ENCODE data around the gene PPP2R3A. TPM values are rescaled to one million over a fixed set of nuclear protein-coding genes. Genes with fewer than 3 reads are reported as not detected.

PPP2R3A gene, protein sequence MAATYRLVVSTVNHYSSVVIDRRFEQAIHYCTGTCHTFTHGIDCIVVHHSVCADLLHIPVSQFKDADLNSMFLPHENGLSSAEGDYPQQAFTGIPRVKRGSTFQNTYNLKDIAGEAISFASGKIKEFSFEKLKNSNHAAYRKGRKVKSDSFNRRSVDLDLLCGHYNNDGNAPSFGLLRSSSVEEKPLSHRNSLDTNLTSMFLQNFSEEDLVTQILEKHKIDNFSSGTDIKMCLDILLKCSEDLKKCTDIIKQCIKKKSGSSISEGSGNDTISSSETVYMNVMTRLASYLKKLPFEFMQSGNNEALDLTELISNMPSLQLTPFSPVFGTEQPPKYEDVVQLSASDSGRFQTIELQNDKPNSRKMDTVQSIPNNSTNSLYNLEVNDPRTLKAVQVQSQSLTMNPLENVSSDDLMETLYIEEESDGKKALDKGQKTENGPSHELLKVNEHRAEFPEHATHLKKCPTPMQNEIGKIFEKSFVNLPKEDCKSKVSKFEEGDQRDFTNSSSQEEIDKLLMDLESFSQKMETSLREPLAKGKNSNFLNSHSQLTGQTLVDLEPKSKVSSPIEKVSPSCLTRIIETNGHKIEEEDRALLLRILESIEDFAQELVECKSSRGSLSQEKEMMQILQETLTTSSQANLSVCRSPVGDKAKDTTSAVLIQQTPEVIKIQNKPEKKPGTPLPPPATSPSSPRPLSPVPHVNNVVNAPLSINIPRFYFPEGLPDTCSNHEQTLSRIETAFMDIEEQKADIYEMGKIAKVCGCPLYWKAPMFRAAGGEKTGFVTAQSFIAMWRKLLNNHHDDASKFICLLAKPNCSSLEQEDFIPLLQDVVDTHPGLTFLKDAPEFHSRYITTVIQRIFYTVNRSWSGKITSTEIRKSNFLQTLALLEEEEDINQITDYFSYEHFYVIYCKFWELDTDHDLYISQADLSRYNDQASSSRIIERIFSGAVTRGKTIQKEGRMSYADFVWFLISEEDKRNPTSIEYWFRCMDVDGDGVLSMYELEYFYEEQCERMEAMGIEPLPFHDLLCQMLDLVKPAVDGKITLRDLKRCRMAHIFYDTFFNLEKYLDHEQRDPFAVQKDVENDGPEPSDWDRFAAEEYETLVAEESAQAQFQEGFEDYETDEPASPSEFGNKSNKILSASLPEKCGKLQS (N-terminal part only)
- total RNA-seq, result 32.3 and 35.0 TPM in 2 replicates
- long read RNA-seq, partial matches to known transcripts, result 42 of 55 reads
- long read RNA-seq, other reads (novel, unspliced or antisense), result 9 of 55 reads

GRCh38 chr3:135965506-135966270 lies at the start of gene PPP2R3A:
TSS of gene PPP2R3A (plus strand) at chr3:135965728. CDS start at chr3:136001499, 35,771 bp downstream.
- Mint-ChIP-seq H3K36me3 (ENCODE audit: insufficient read depth) (peaks cover 11% of the 10 kb centered on the region), H3K4me1 (ENCODE audit: low read depth) (peaks cover 29% of the 10 kb centered on the region), H3K27ac (peak within 1 kb of the TSS; percentile 89), H3K9me3 (ENCODE audit: low read depth) (peaks cover 6% of the 10 kb centered on the region), H3K27me3 (no peaks in the 10 kb centered on the region), H3K4me3 (ENCODE audit: low read depth) (peak within 1 kb of the TSS; percentile 90)
- TF ChIP-seq, protein P1, sequence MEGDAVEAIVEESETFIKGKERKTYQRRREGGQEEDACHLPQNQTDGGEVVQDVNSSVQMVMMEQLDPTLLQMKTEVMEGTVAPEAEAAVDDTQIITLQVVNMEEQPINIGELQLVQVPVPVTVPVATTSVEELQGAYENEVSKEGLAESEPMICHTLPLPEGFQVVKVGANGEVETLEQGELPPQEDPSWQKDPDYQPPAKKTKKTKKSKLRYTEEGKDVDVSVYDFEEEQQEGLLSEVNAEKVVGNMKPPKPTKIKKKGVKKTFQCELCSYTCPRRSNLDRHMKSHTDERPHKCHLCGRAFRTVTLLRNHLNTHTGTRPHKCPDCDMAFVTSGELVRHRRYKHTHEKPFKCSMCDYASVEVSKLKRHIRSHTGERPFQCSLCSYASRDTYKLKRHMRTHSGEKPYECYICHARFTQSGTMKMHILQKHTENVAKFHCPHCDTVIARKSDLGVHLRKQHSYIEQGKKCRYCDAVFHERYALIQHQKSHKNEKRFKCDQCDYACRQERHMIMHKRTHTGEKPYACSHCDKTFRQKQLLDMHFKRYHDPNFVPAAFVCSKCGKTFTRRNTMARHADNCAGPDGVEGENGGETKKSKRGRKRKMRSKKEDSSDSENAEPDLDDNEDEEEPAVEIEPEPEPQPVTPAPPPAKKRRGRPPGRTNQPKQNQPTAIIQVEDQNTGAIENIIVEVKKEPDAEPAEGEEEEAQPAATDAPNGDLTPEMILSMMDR (IDR thresholded peaks at IDR 0.05; ENCODE audit: unreplicated experiment), result no peak
- DNase-seq (ENCODE audit: low spot score, unreplicated experiment), result peak; percentile 82

GRCh38 chr3:135916310-135916709 lies 49.2 kb upstream of the PPP2R3A start:
- no peaks in the 10 kb centered on the region for H3K9me3 Mint-ChIP-seq (ENCODE audit: low read depth)
- no peaks in the 10 kb centered on the region for H3K27me3 Mint-ChIP-seq
- no peaks in the 10 kb centered on the region for H3K4me1 Mint-ChIP-seq (ENCODE audit: low read depth)
- H3K4me3 Mint-ChIP-seq (ENCODE audit: low read depth), result no peak overlapping the region
- TF ChIP-seq, protein P1 (IDR thresholded peaks at IDR 0.05; ENCODE audit: unreplicated experiment), result no peak
- H3K36me3 Mint-ChIP-seq (ENCODE audit: insufficient read depth), result no peaks in the 10 kb centered on the region
- H3K27ac Mint-ChIP-seq, result no peak overlapping the region
- DNase-seq (ENCODE audit: low spot score, unreplicated experiment), result no peak

- no peak for DNase-seq (ENCODE audit: low spot score, unreplicated experiment)
- Mint-ChIP-seq H3K27me3 (no peaks in the 10 kb centered on the region), H3K9me3 (ENCODE audit: low read depth) (no peaks in the 10 kb centered on the region), H3K4me1 (ENCODE audit: low read depth) (no peaks in the 10 kb centered on the region), H3K4me3 (ENCODE audit: low read depth) (no peak overlapping the region), H3K27ac (no peak overlapping the region), H3K36me3 (ENCODE audit: insufficient read depth) (no peaks in the 10 kb centered on the region)
- TF ChIP-seq, protein P1 (IDR thresholded peaks at IDR 0.05; ENCODE audit: unreplicated experiment), result no peak
Observed at GRCh38 chr3:135917076-135917475, 48.5 kb upstream of the PPP2R3A start.

DNA sequence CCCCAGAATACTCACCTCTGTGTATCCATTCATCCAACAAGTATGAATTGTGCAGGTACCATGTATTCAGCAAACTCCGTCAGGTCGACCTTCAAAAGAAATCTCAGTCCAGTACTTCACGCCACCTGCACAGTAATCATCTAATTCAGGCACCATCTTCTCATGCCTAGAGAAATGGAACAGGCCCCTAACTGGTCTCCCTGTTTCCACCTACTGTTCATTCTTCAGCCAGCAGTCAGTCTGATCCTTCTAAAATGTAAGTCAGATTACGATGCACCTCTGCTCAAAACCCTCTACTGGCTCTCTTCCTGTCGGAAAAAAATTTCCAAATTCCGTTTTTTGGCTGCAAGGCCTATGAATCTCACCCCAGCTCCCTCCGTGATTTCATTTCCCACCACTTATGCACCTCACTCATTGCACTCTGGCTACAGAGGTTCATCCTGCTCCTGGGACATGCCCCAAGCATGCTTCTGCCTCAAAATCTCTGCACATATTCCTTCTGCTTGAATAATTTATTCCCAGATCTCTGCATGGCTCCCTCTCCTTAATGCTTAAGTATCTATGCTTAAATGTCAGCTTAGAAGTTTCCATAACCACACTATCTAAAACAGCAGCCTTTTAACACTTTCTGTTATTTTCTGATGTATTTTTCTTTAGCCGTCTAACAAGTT lies 47.5 kb upstream of the PPP2R3A start:
- Mint-ChIP-seq H3K27ac (no peak overlapping the region), H3K4me1 (ENCODE audit: low read depth) (no peaks in the 10 kb centered on the region)

More for the DNA sequence above, 47.5 kb upstream of the PPP2R3A start:
- H3K27me3 Mint-ChIP-seq, result no peaks in the 10 kb centered on the region
- H3K4me3 Mint-ChIP-seq (ENCODE audit: low read depth), result no peak overlapping the region
- no peaks in the 10 kb centered on the region for H3K36me3 Mint-ChIP-seq (ENCODE audit: insufficient read depth)
- no peak for DNase-seq (ENCODE audit: low spot score, unreplicated experiment)
- no peaks in the 10 kb centered on the region for H3K9me3 Mint-ChIP-seq (ENCODE audit: low read depth)
- TF ChIP-seq, protein P1 (IDR thresholded peaks at IDR 0.05; ENCODE audit: unreplicated experiment), result no peak
